GM11168 (cell line): ENCODE data around the gene AHSP.
"Not testable (repeated sequence)": the region's sequence is repeated elsewhere in the genome, so short reads cannot be mapped to it uniquely, and the experiment has no call there.

Experiments
- in situ Hi-C: fragments of 300-500 bp; cut with MboI; formaldehyde crosslinking; loops from one replicate; pipeline ENCODE4 v1.12.0; 2022; ENCODE audit warnings: low sequenced_read_pairs; ENCODE audit not compliant: unreplicated experiment

AHSP gene

GRCh38 chr16:31498493-31498892 lies 29.2 kb upstream of the AHSP start:
- in situ Hi-C loops, result no loop called here

- in situ Hi-C loops, result no loop called here
Measured at GRCh38 chr16:31499928-31500327, 27.8 kb upstream of the AHSP start.

- in situ Hi-C loops, result no loop called here
Measured at GRCh38 chr16:31501226-31501965, 26.3 kb upstream of the AHSP start.

GRCh38 chr16:31501966-31502348 lies 25.7 kb upstream of the AHSP start:
- in situ Hi-C loops, result no loop called here

DNA sequence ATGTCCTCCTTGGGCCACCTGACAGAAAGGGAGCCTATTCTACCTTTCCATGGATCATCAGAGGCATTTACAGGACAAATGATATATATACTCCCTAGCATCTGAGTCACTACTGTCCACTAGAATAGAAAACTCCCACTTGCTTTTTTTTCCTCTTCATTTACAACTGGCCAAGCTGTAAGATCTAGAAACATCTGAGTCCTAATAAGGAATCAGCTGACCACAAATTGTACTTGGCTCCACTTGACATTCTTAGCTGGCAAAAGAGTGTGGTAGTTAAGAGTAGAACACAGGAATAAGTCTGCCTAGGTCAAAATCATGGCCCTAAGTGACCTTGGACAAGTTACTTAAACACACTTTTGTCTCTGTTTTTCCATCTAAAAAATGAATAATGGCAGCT lies 24.7 kb upstream of the AHSP start:
- in situ Hi-C loops, result no loop called here

DNA sequence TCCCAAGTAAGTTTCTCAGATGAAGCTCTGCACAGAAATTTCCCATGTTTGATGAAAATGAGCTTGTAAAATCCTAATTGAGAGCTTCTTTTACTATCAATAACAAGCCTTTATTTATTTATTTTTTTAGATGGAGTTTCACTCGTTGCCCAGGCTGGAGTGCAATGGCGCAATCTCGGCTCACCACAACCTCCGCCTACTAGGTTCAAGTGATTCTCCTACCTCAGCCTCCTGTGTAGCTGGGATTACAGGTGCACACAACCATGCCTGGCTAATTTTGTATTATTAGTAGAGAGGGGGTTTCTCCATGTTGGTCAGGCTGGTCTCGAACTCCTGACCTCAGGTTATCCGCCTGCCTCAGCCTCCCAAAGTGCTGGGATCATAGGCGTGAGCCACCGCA lies 24.1 kb upstream of the AHSP start:
- in situ Hi-C loops, result not testable (repeated sequence)

- in situ Hi-C loops, result no loop called here
Measured at GRCh38 chr16:31504159-31504558, 23.5 kb upstream of the AHSP start.

GRCh38 chr16:31505483-31505882 lies 22.2 kb upstream of the AHSP start:
- in situ Hi-C loops, result no loop called here

DNA sequence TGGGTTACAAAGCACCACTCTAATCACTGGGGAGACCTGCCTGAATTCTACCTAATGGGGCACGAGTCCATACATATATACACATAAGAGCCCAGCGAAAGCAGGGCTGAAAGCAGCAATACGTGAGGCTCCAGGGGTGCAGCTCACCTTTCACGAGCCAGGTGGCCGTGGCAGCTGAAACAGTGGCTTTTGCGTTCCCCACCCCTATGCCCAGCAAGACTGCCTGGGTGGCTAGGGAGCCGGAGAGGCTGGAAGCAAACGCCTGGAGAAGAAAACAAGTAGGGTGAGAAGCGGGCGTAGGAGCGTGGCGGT lies 20.1 kb upstream of the AHSP start:
- in situ Hi-C loops, result no loop called here

GRCh38 chr16:31507929-31508705 lies 19.6 kb upstream of the AHSP start, which contains the start of gene RUSF1:
Gene RUSF1, minus strand, starts transcription at chr16:31508391. Its CDS starts 18 bp downstream, at chr16:31508373.
- in situ Hi-C loops, result no loop called here

GRCh38 chr16:31508706-31509195 lies 18.9 kb upstream of the AHSP start:
- in situ Hi-C loops, result no loop called here

GRCh38 chr16:31513126-31513525 lies 14.6 kb upstream of the AHSP start:
- in situ Hi-C loops, result no loop called here

GRCh38 chr16:31513884-31514283 lies 13.8 kb upstream of the AHSP start:
- in situ Hi-C loops, result no loop called here

- in situ Hi-C loops, result no loop called here
Measured at GRCh38 chr16:31517800-31518402, 9.8 kb upstream of the AHSP start.

GRCh38 chr16:31519759-31520431 lies 7.8 kb upstream of the AHSP start:
- in situ Hi-C loops, result no loop called here

- in situ Hi-C loops, result no loop called here
Measured at GRCh38 chr16:31521368-31521767, 6.3 kb upstream of the AHSP start.

- in situ Hi-C loops, result no loop called here
Measured at GRCh38 chr16:31522071-31522470, 5.6 kb upstream of the AHSP start.

DNA sequence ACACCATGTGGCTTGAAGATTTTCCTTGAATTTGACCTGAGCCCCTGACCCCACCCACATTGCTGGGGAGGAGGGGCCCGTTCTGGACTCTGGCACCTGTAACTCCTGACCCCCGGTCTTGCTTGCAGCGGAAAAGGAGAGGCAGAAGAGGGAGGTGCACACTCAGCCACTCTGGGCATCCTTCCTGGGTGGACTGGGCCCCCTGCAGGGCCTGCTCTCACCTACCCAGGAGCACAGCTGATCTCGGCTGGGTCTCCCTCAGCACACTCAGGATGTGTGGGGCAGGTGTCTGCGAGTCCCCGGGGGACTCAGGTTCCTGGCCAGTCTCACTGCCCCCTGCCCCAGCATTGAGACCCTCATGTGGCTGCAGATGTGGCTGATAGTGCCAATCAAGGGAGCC lies 3.9 kb upstream of the AHSP start:
- in situ Hi-C loops, result not testable (repeated sequence)

- in situ Hi-C loops, result no loop called here
Measured at GRCh38 chr16:31525113-31525512, 2.6 kb upstream of the AHSP start.

DNA sequence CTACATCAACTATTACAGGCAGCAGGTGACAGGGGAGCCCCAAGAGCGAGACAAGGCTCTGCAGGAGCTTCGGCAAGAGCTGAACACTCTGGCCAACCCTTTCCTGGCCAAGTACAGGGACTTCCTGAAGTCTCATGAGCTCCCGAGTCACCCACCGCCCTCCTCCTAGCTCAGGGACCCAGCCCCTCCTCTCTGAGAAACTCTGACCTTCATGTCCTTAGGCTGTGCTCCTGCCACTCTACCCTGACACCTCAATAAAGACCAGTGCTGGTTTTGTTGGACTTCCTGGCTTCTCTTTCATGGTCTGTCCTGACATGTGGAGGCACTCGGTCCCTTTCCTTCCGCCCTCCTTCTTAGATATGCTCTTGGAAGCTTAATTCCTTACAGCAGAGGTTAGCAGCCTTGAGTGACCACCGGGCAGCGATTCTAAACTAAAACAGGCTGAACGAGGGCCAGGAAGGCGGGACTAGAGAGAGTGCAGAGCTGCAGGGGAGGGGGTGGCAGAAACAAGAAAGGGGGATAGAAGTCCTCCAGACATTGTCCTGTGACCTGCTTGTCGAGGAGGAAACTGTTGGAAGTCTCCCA lies 915 bp downstream of the AHSP start:
- in situ Hi-C loops, result no loop called here
